ENCODE measurements around the gene PRR35. TPM values are rescaled to one million over a fixed set of nuclear protein-coding genes. Genes with fewer than 3 reads are reported as not detected.

PRR35 gene
- total RNA-seq, 4 donors from 2014 or later = not detected

GRCh38 chr16:568401-569258, 8.4 kb downstream of the PRR35 start:
- ATAC-seq = no peak
- H3K27ac ChIP-seq = peak overlapping the region in 3 of 4 donors; percentile 75 to 84 (median 83)
- peaks cover 22 to 29% of the 10 kb centered on the region in 2 donors for H3K4me1 ChIP-seq
- in situ Hi-C loops (cut with MboI; ENCODE audit: low sequenced_read_pairs in 4 of 4) = no loop called here
- intact Hi-C loops (cut with DNase I; ENCODE audit: low total_unique reads) = no loop called here
- peak overlapping the region; percentile 66 to 91 (median 82) for H3K4me3 ChIP-seq
- no peaks in the 10 kb centered on the region for H3K27me3 ChIP-seq
- no peaks in the 10 kb centered on the region for H3K9me3 ChIP-seq
- DNase-seq = no peak
- no peaks in the 10 kb centered on the region for H3K36me3 ChIP-seq
- no peak for TF ChIP-seq CTCF (IDR thresholded peaks at IDR 0.05 in 4 of 5, conservative IDR thresholded peaks at IDR 0.05 in 1 of 5)
- no peak for TF ChIP-seq POLR2A (IDR thresholded peaks at IDR 0.05)

- peaks cover 22 to 29% of the 10 kb centered on the region in 2 donors for H3K4me1 ChIP-seq
- in situ Hi-C loops (cut with MboI; ENCODE audit: low sequenced_read_pairs in 4 of 4) = no loop called here
- intact Hi-C loops (cut with DNase I; ENCODE audit: low total_unique reads) = no loop called here
These were observed 9.5 kb downstream of the PRR35 start, which contains the start of gene PIGQ for GRCh38 chr16:569445-570254. TSS of gene PIGQ (plus strand) at chr16:569968. CDS start at chr16:574075, 4,107 bp downstream.

GRCh38 chr16:572865-573650, 12.9 kb downstream of the PRR35 start:
- intact Hi-C loops (cut with DNase I; ENCODE audit: low total_unique reads) = no loop called here
- no peaks in the 10 kb centered on the region for H3K36me3 ChIP-seq
- no peak for DNase-seq
- ATAC-seq = no peak
- H3K4me3 ChIP-seq = no peak overlapping the region
- no peak overlapping the region for H3K27ac ChIP-seq
- no peaks in the 10 kb centered on the region for H3K27me3 ChIP-seq
- in situ Hi-C loops (cut with MboI; ENCODE audit: low sequenced_read_pairs in 4 of 4) = no loop called here
- H3K9me3 ChIP-seq = no peaks in the 10 kb centered on the region
- H3K4me1 ChIP-seq = peaks cover 12 to 15% of the 10 kb centered on the region in 2 donors
- no peak for TF ChIP-seq POLR2A (IDR thresholded peaks at IDR 0.05)
- TF ChIP-seq CTCF (IDR thresholded peaks at IDR 0.05 in 4 of 5, conservative IDR thresholded peaks at IDR 0.05 in 1 of 5) = no peak

More at GRCh38 chr16:569445-570254, 9.5 kb downstream of the PRR35 start, which contains the start of gene PIGQ:
- Histone ChIP-seq H3K4me3 (peak within 1 kb of the TSS; percentile 76 to 95 (median 90)), H3K36me3 (no peaks in the 10 kb centered on the region), H3K27me3 (no peaks in the 10 kb centered on the region), H3K9me3 (no peaks in the 10 kb centered on the region), H3K27ac (peak within 1 kb of the TSS; percentile 71 to 84 (median 79))
- peak; percentile 85 to 87 for ATAC-seq
- no peak for TF ChIP-seq CTCF (IDR thresholded peaks at IDR 0.05 in 4 of 5, conservative IDR thresholded peaks at IDR 0.05 in 1 of 5)
- TF ChIP-seq POLR2A (IDR thresholded peaks at IDR 0.05) = peak; percentile 51
- DNase-seq = peak; percentile 19 to 35

- Histone ChIP-seq H3K4me3 (no peak overlapping the region), H3K27me3 (no peaks in the 10 kb centered on the region), H3K36me3 (no peaks in the 10 kb centered on the region), H3K4me1 (peaks cover 7 to 10% of the 10 kb centered on the region in 2 donors), H3K9me3 (no peaks in the 10 kb centered on the region), H3K27ac (no peak overlapping the region)
- ATAC-seq (no peak), DNase-seq (no peak)
- TF ChIP-seq POLR2A (IDR thresholded peaks at IDR 0.05) (no peak), CTCF (IDR thresholded peaks at IDR 0.05 in 4 of 5, conservative IDR thresholded peaks at IDR 0.05 in 1 of 5) (no peak)
- intact Hi-C loops (cut with DNase I; ENCODE audit: low total_unique reads) = no loop called here
- in situ Hi-C loops (cut with MboI; ENCODE audit: low sequenced_read_pairs in 4 of 4) = no loop called here
These were observed 14.0 kb downstream of the PRR35 start for GRCh38 chr16:574021-574760.

Data from gastrocnemius medialis (tissue), 4 donors.